Motor neuron (in vitro differentiated cells): ENCODE measurements around the gene N4BP2L1. TPM values are rescaled to one million over a fixed set of nuclear protein-coding genes. Genes with fewer than 3 reads are reported as not detected.

ENCODE experiments used
- ATAC-seq, 8 experiments: fragments of 200-7000 bp; cut with Tn5 transposase; replicated peaks in 6 of 8; 2 replicates each; pipeline ENCODE4 v1.8.0; 2021; ENCODE audit warnings: mild to moderate bottlenecking in 8 of 8, moderate library complexity in 8 of 8
- H3K27ac ChIP-seq, 2 donors: fragments of 250-450 bp; sonication (Bioruptor Pico); 2 replicates each; pipeline ENCODE4 v1.9.0; 2021; ENCODE audit warnings: antibody characterized with exemption in 2 of 2, mild to moderate bottlenecking in 2 of 2, moderate library complexity in 1 of 2
- H3K4me1 ChIP-seq, 2 donors: fragments of 250-450 bp; sonication (Bioruptor Pico); replicated peaks in 1 of 2; 2 replicates each; pipeline ENCODE4 v1.6.1; 2021; ENCODE audit warnings: antibody characterized with exemption in 2 of 2, mild to moderate bottlenecking in 2 of 2, moderate library complexity in 1 of 2
- H3K4me3 ChIP-seq, 5 donors: fragments of 250-450 bp; sonication (Bioruptor Pico); 2 replicates each; pipeline ENCODE4 v1.9.0; 2021; ENCODE audit warnings: antibody characterized with exemption in 5 of 5, mild to moderate bottlenecking in 5 of 5, moderate library complexity in 4 of 5
- WGBS, 10 experiments: fragments of 450-650 bp; shearing (Covaris generic); methylation state at CpG; one replicate each; pipeline ENCODE4 v1.0.0; 2022; 5-methylcytosine and 5-hydroxymethylcytosine counted together
- in situ Hi-C, 9 experiments: fragments of 400-800 bp; cut with MboI; loops; one replicate each; pipeline ENCODE4 v1.15.0; 2021; ENCODE audit warnings: low sequenced_read_pairs in 9 of 9, low pct_unique_long_range_greater_than_20kb in 2 of 9; ENCODE audit not compliant: unreplicated experiment in 9 of 9
- total RNA-seq, 8 experiments: library from RNA; unstranded; fragments of 300-600 nt; gene quantifications; 2 replicates each; pipeline versions ENCODE4 v1.2.3 to v1.2.4, GENCODE V29; 2022

Gene N4BP2L1
- total RNA-seq, 8 experiments from 2014 or later, result 2.0 to 6.1 (median 4.2) TPM

DNA sequence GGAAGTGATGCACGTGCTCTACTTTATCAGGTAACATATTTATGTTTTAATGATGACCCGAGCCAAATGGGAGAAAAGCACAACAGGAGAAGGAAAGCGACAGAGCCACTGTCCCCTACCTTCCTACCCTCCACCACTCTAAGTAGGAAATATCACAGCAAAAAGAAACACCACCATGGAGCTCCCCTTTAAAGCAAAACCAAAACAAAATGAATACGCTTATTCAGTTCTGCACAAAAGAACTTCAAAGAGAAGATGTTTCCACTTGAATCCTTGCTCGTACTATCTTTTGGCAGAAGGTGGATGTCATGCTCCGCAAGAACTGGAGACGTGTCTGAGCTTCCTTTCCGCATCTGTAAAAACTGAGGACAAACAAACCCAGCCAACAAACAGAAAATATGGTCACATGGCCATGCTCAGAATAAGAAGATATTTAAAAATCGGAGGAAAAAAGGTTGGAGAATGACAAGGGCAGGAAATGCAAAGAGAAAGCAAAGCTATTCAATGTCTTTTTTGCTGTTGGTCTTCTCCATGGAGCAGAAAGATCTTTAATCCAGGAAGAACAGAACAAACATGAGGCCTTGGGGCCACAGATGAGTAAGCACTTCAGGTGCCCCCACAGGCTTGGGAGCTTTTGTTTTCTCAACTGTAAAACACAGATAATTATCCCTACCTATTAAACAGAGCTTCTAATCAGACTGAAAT, 19.5 kb downstream of the N4BP2L1 start:
- no peak overlapping the region for H3K4me3 ChIP-seq
- H3K4me1 ChIP-seq, result peaks cover 20 to 25% of the 10 kb centered on the region in 2 donors
- in situ Hi-C loops, result no loop called here
- 0 to 100% (median 91%) methylated on average over 1 to 7 of the region's 9 CpGs; no CpG with 5 or more reads in 3 of the 10 experiments for WGBS, 10 experiments
- H3K27ac ChIP-seq, result no peak overlapping the region
- no peak for ATAC-seq

DNA sequence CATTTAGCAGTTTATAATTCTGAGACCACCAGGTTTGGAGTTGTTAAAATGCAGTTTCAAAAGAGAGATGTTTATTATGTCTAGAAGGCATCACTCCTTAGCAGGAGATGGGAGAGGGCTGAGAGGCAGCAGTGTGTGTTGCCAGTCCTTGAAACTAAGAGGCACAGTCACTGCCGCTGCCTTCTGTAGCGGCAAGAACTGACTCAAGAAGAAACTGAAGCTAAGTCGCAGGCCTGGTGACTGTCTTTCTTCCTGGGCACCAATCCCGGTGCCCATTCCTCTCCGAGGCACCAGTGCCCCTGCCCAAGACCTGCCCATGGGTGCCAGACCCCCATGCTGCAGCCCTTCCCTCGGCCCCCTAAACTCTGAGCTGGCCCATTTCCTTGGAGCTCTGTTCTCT, 20.1 kb downstream of the N4BP2L1 start:
- in situ Hi-C loops, result no loop called here
- H3K4me1 ChIP-seq, result peaks cover 20 to 25% of the 10 kb centered on the region in 2 donors

DNA sequence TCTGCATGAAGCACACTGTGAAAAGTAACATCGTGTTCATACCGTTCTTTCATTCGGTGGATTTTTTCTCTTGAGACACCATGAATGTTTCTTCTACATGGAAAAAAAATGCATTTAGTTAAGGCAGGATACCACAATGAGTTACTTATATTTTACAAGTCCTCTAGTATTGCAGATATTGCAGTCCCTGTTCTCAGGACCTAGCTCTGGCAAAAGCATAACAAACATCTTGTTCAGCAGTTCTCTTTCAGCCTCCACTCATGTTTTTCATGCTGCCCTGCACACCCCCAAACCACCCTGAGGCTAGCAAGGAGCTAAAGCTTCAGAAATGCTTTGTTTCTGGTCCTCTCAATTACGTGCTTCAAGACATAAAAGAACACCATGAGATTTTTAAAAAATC, 24.8 kb downstream of the N4BP2L1 start:
- in situ Hi-C loops, result no loop called here
- no peak overlapping the region for H3K27ac ChIP-seq
- peaks cover 0 to 8% of the 10 kb centered on the region in 2 donors for H3K4me1 ChIP-seq
- WGBS, 10 experiments, result 58 to 100% (median 91%) methylated on average over 1 to 4 of the region's 4 CpGs; no CpG with 5 or more reads in 1 of the 10 experiments
- ATAC-seq, result no peak
- H3K4me3 ChIP-seq, result no peak overlapping the region

More for the DNA sequence above, 20.1 kb downstream of the N4BP2L1 start:
- ATAC-seq, result no peak
- WGBS, 10 experiments, result 90 to 100% (median 96%) methylated on average over 2 to 3 of the region's 6 CpGs; no CpG with 5 or more reads in 6 of the 10 experiments
- no peak overlapping the region for H3K4me3 ChIP-seq
- H3K27ac ChIP-seq, result no peak overlapping the region

DNA sequence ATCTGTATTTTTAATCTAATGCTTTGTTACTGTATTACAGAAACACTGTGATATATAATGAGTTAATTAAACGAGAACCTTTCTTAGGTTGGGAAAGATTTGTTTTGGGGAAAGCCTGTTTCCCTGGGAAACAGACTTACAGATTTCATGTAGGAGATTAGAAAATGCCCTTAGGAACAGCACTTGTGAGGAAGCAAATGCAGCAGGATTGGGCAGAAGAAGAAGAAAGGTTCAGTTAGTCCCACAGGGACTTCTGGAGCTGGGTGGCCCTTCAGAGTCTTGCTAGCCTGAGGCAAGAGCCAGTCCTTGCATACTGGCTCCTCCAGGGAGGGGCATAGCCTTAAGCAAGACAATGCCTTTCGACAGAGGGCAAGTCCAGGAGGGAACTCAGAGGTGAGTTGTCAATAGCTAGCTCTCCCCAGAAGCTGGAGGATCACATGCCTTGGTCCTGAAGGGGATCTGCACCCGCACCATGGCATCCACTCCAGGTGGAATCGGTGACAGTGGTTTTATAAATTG, 36.8 kb downstream of the N4BP2L1 start:
- H3K4me1 ChIP-seq, result no peaks in the 10 kb centered on the region
- ATAC-seq, result peak in 3 of 8 experiments; percentile 80 to 99 (median 95)
- H3K27ac ChIP-seq, result no peak overlapping the region
- in situ Hi-C loops, result no loop called here
- 17 to 96% (median 68%) methylated on average over 1 to 4 of the region's 4 CpGs; no CpG with 5 or more reads in 1 of the 10 experiments for WGBS, 10 experiments
- no peak overlapping the region for H3K4me3 ChIP-seq

DNA sequence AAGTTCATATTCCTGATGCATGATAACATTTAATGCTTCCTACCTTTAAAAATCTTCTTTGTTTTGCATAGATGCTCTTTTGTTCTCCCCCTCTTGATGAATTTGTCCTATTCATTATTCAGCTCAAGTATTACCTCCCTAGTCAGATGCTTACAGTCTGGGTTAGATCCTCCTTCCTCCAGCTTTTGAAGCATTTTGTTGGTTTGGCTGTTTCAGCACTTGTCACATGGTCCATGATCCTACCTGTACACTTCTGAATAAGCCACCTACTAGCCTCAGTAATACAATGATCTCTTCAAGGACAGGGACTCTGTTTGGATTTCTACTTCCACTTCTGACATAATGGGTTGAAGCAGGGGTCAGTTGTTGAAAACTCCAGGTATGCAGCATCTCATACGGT, 37.4 kb downstream of the N4BP2L1 start:
- 83 to 100% (median 100%) methylated on average over 1 of the region's 1 CpG; no CpG with 5 or more reads in 7 of the 10 experiments for WGBS, 10 experiments
- Histone ChIP-seq H3K4me3 (no peak overlapping the region), H3K27ac (no peak overlapping the region), H3K4me1 (no peaks in the 10 kb centered on the region)
- no peak for ATAC-seq
- in situ Hi-C loops, result no loop called here

DNA sequence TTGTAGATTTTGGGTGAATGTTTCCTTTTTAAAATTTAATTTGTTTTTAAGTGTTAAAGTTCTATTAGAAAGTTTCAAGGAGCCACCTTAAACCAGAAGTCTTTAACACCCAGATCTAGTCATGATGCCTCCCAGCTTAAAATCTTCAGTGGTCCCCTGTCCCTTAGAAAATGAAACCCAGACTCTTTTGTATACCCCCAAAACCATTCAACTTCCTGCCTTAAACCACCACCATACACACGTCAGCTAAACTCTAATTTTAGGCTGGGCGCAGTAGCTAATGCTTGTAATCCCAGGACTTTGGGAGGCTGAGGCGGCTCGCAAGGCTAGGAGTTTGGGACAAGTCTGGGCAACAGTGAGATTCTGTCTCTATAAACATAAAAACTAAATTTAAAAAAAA, 37.9 kb downstream of the N4BP2L1 start:
- Histone ChIP-seq H3K4me3 (no peak overlapping the region), H3K4me1 (no peaks in the 10 kb centered on the region), H3K27ac (no peak overlapping the region)
- ATAC-seq, result no peak
- in situ Hi-C loops, result no loop called here
- WGBS, 10 experiments, result 88 to 100% (median 94%) methylated on average over 2 to 4 of the region's 4 CpGs; no CpG with 5 or more reads in 3 of the 10 experiments

DNA sequence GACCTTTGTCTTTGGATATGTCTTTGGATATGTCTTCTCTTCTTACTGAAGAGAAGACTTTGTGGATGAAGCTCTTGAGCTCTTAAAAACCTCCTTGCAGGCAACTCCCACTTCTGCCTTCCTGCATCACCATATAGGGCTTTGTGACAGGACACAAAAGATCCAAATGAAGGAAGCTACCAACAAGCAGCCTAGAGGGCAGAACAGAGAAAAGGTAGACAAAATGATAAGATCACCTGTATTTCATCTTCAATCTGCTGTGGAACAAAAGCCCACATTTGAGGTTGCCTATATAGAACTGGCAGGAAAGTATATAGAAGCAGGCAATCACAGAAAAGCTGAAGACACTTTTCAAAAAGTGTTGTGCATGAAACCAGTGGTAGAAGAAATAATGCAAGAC, 42.5 kb downstream of the N4BP2L1 start:
- Histone ChIP-seq H3K4me3 (no peak overlapping the region), H3K27ac (no peak overlapping the region), H3K4me1 (no peaks in the 10 kb centered on the region)
- no peak for ATAC-seq
- in situ Hi-C loops, result no loop called here

DNA sequence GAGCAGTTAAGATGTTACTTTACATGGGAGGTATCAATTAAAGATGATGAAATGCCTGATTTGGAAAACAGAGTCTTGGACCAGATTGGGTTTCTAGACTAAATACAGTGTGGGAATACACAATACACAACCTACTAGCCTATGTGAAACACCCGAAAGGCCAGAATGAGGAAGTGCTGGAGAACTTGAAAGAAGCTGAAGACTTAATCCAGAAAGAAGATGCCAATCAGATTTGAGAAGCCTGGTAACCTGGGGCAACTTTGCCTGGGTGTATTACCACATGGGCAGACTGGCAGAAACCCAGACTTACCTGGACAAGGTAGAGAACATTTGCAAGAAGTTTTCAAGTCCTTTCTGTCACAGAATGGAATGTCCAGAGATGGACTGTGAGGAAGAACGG, 43.2 kb downstream of the N4BP2L1 start:
- H3K4me3 ChIP-seq, result no peak overlapping the region
- 80 to 100% (median 100%) methylated on average over 1 to 2 of the region's 2 CpGs; no CpG with 5 or more reads in 4 of the 10 experiments for WGBS, 10 experiments
- no peak overlapping the region for H3K27ac ChIP-seq
- in situ Hi-C loops, result no loop called here
- no peak for ATAC-seq
- no peaks in the 10 kb centered on the region for H3K4me1 ChIP-seq

DNA sequence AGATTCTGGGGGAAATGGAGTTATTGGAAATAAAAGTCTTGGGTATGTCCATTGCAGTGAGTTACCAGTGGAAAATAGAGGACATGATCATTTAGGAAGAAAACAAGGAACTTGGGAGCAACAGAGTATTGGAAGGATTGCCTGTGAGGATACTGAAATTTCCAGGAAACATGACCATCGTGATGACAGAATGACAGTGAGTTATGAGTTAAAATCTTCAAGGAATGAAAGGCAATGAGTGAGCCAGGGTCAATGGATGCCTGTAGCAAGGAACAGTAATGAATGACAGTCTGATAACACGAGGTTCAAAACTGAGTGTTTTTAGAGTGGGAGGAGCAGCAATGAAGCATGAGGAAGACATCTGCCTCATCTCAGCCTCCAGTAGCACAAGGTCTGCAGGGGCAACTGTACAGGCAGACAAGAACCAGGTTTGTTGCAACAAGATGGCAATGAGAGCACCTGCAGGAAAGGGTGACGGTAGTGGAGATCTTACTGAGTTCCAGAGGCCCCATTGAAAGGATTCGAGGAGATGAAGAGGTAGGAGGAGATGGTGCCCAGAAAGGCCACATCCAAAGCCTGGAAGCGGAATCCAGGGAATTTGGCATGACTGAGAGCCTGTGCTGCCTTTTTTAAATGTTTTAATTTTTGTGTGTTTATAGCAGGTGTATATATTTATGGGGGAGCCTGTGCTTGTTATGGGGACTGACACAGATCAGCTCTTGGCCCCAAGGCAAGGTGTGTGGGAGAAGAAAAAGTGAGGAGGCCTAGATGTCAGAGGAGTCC, 43.9 kb downstream of the N4BP2L1 start:
- Histone ChIP-seq H3K4me1 (no peaks in the 10 kb centered on the region), H3K4me3 (no peak overlapping the region), H3K27ac (no peak overlapping the region)
- in situ Hi-C loops, result no loop called here
- 66 to 100% (median 90%) methylated on average over 2 to 4 of the region's 5 CpGs; no CpG with 5 or more reads in 1 of the 10 experiments for WGBS, 10 experiments
- ATAC-seq, result no peak

DNA sequence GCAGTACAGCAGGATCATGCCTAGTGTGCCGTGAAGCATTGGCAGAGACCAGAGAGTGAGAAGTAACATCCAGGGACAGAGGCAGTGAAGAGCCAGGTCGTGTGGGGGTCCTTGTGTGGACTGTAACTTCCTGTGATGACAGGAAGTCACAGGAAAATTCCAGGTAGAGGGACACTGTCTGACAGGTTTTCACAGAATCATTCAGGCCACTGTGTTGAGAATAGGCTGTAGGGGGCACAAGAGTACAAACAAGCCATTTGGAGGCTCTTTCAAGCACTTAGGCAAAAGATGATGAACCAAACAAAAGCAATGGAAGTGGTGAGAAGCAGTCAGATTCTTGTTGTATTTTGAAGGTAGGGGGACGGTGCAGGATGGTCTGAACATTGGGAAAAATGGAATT, 46.4 kb downstream of the N4BP2L1 start:
- peak in 5 of 8 experiments; percentile 32 to 73 (median 47) for ATAC-seq
- Histone ChIP-seq H3K4me1 (no peaks in the 10 kb centered on the region), H3K4me3 (no peak overlapping the region), H3K27ac (no peak overlapping the region)
- 69 to 94% (median 83%) methylated on average over 1 to 3 of the region's 3 CpGs; no CpG with 5 or more reads in 3 of the 10 experiments for WGBS, 10 experiments
- in situ Hi-C loops, result no loop called here

DNA sequence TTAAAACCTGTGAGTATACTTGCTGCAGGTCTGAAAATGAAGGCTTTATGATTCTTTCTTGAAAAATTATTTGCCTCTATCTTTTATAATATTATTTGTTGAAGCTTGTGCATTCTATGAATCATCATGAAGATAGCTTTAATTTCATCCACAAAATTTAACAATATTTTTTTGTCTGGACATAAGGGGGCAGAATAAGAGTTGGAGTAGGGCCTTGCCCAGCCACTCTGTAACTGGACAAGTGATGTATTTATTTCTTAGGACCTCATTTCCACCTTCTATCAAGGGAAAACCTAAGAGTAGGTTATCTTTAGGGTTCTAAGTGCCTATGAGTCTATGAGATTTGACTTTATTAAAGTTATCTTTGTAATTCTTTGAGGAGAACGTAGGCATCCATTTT, 49.9 kb downstream of the N4BP2L1 start:
- H3K27ac ChIP-seq, result no peak overlapping the region
- 80 to 100% (median 100%) methylated on average over 1 of the region's 1 CpG; no CpG with 5 or more reads in 2 of the 10 experiments for WGBS, 10 experiments
- H3K4me1 ChIP-seq, result no peaks in the 10 kb centered on the region
- no peak overlapping the region for H3K4me3 ChIP-seq
- no peak for ATAC-seq
- in situ Hi-C loops, result no loop called here

DNA sequence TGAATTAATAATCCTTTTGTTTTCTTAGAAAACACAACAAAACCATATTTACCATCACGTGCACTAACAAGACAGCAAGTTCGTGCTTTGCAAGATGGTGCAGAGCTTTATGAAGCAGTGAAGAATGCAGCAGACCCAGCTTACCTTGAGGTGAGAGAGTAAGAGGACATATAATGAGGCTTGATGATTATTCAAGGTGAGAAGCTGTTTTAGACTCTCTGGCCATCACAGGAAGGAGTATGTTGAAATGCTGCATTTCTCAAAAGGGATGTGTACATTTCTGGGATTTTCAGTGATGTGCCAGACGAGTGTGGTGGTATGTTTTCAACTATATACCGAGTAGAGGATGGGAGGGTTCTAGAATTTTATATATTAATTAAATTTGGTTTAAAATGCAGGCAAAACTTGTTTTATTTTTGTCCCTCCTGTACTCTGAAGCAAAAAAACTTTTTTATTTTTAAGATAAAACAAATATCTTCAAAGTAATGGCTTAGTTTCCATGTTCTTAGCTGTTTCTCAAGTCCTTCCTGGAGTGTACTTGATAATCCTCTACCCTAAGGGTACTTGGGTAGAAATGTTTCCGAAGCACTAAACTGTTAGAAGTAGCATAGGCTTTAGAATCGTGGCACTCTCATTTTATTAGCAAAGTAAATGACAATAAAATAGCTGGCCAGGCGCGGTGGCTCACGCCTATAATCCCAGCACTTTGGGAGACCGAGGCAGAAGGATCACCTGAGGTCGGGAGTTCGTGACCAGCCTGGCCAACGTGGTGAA, 51.1 kb downstream of the N4BP2L1 start:
- Histone ChIP-seq H3K4me1 (no peaks in the 10 kb centered on the region), H3K4me3 (no peak overlapping the region), H3K27ac (no peak overlapping the region)
- in situ Hi-C loops, result no loop called here
- no peak for ATAC-seq
- WGBS, 10 experiments, result 87 to 100% (median 97%) methylated on average over 1 to 11 of the region's 13 CpGs; no CpG with 5 or more reads in 1 of the 10 experiments

DNA sequence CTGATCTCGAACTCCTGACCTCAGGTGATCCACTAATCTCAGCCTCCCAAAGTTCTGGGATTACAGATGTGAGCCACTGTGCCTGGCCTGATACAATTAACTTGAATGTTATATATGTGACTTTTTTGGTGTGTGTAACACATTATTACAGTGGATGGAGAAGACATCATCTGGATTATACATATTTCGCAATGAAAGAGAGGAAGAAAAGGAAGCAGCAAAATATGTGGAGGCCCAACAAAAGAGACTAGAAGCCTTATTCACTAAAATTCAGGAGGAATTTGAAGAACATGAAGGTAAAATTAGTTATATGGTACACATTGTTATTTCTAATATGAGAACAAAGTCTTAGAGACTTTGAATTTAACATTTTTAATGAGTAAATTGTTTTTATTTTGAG, 57.1 kb downstream of the N4BP2L1 start:
- Histone ChIP-seq H3K4me1 (no peaks in the 10 kb centered on the region), H3K27ac (no peak overlapping the region), H3K4me3 (no peak overlapping the region)
- ATAC-seq, result no peak
- 90 to 100% (median 100%) methylated on average over 1 to 2 of the region's 2 CpGs; no CpG with 5 or more reads in 4 of the 10 experiments for WGBS, 10 experiments
- in situ Hi-C loops, result no loop called here
